Liver (tissue), 9 donors: Measurements from ENCODE around the gene PREX1. TPM values are rescaled to one million over a fixed set of nuclear protein-coding genes. Genes with fewer than 3 reads are reported as not detected.

ENCODE experiments used
- DNase-seq: peaks from one replicate; pipeline ENCODE4 v3.0.0-alpha.2; 2017; ENCODE audit warnings: low spot score
- H3K27ac ChIP-seq, 2 donors: one replicate each; pipeline ENCODE4 v1.7.0; 2013; ENCODE audit warnings: inconsistent platforms in 2 of 2, low read length in 2 of 2, control low read depth in 1 of 2, low read depth in 1 of 2, mild to moderate bottlenecking in 1 of 2
- H3K27me3 ChIP-seq, 4 donors: one replicate each; pipeline versions ENCODE4 v1.6.1 to v1.7.0; 2013; ENCODE audit warnings: low read length in 3 of 4, inconsistent platforms in 1 of 4, mild to moderate bottlenecking in 1 of 4, moderate library complexity in 1 of 4; ENCODE audit not compliant: control insufficient read depth in 4 of 4, insufficient read depth in 4 of 4
- H3K36me3 ChIP-seq, 4 donors: one replicate each; pipeline versions ENCODE4 v1.6.1 to v1.7.0; 2013; ENCODE audit warnings: low read length in 3 of 4, mild to moderate bottlenecking in 3 of 4, low read depth in 1 of 4, moderate library complexity in 1 of 4; ENCODE audit not compliant: control insufficient read depth in 4 of 4, insufficient read depth in 3 of 4
- H3K4me1 ChIP-seq, 4 donors: one replicate each; pipeline versions ENCODE4 v1.6.1 to v1.7.0; 2013; ENCODE audit warnings: low read length in 3 of 4, mild to moderate bottlenecking in 3 of 4, moderate library complexity in 1 of 4; ENCODE audit not compliant: control insufficient read depth in 4 of 4, insufficient read depth in 4 of 4
- H3K4me3 ChIP-seq, 3 donors: one replicate each; pipeline versions ENCODE4 v1.6.1 to v1.7.0; 2013; ENCODE audit warnings: low read length in 3 of 3, control low read depth in 1 of 3, low read depth in 1 of 3, mild to moderate bottlenecking in 1 of 3
- H3K9ac ChIP-seq, 2 donors: one replicate each; pipeline ENCODE4 v1.7.0; 2013; ENCODE audit warnings: low read length in 2 of 2, mild to moderate bottlenecking in 2 of 2, moderate library complexity in 2 of 2, control low read depth in 1 of 2, low read depth in 1 of 2
- H3K9me3 ChIP-seq, 4 donors: one replicate each; pipeline versions ENCODE4 v1.6.1 to v1.7.0; 2013; ENCODE audit warnings: low read length in 3 of 4; ENCODE audit not compliant: control insufficient read depth in 4 of 4
- EGR1 ChIP-seq, 2 donors: IDR thresholded peaks; 2 replicates each; pipeline ENCODE4 v1.6.1; 2016 to 2018; ENCODE audit warnings: antibody characterized with exemption in 2 of 2, low read depth in 2 of 2
- FOXA1 ChIP-seq: IDR thresholded peaks from 2 replicates; pipeline ENCODE4 v1.6.1; 2016; ENCODE audit warnings: antibody characterized with exemption
- FOXA2 ChIP-seq: IDR thresholded peaks from 2 replicates; pipeline ENCODE4 v1.6.1; 2016; ENCODE audit warnings: antibody characterized with exemption
- GABPA ChIP-seq, 2 donors: IDR thresholded peaks in 1 of 2; conservative IDR thresholded peaks in 1 of 2; 2 replicates each; pipeline ENCODE4 v1.6.1; 2016; ENCODE audit warnings: antibody characterized with exemption in 2 of 2, mild to moderate bottlenecking in 1 of 2, moderate library complexity in 1 of 2
- HNF4A ChIP-seq, 2 donors: conservative IDR thresholded peaks; 2 replicates each; pipeline ENCODE4 v1.6.1; 2016; ENCODE audit warnings: antibody characterized with exemption in 2 of 2, mild to moderate bottlenecking in 2 of 2
- HNF4G ChIP-seq: IDR thresholded peaks from 2 replicates; pipeline ENCODE4 v1.6.1; 2016; ENCODE audit warnings: antibody characterized with exemption
- JUND ChIP-seq, 2 donors: IDR thresholded peaks; 2 replicates each; pipeline ENCODE4 v1.6.1; 2016; ENCODE audit warnings: antibody characterized with exemption in 2 of 2
- NR2F2 ChIP-seq: IDR thresholded peaks from 2 replicates; pipeline ENCODE4 v1.6.1; 2016; ENCODE audit warnings: antibody characterized with exemption
- RAD21 ChIP-seq, 2 donors: IDR thresholded peaks; 2 replicates each; pipeline ENCODE4 v1.6.1; 2016; ENCODE audit warnings: antibody characterized with exemption in 2 of 2, mild to moderate bottlenecking in 2 of 2
- RXRA ChIP-seq, 2 donors: IDR thresholded peaks; 2 replicates each; pipeline ENCODE4 v1.6.1; 2017 to 2018; ENCODE audit warnings: antibody characterized with exemption in 2 of 2, mild to moderate bottlenecking in 1 of 2
- SP1 ChIP-seq: IDR thresholded peaks from 2 replicates; pipeline ENCODE4 v1.6.1; 2018; ENCODE audit warnings: antibody characterized with exemption, mild to moderate bottlenecking
- TAF1 ChIP-seq: conservative IDR thresholded peaks from 2 replicates; pipeline ENCODE4 v1.6.1; 2016; ENCODE audit warnings: antibody characterized with exemption, mild to moderate bottlenecking
- YY1 ChIP-seq: IDR thresholded peaks from 2 replicates; pipeline ENCODE4 v1.6.1; 2016; ENCODE audit warnings: antibody characterized with exemption, mild to moderate bottlenecking
- WGBS: extraction: QIAGEN DNeasy Blood & Tissue Kit; methylation state at CpG from one replicate; pipeline ENCODE4 v1.1.7; 2013; 5-methylcytosine and 5-hydroxymethylcytosine counted together
- polyA plus RNA-seq, 2 donors: library from polyadenylated mRNA; stranded (reverse) in 1 of 2; unstranded in 1 of 2; fragments of 200-250 nt in 1 of 2; fragments of >200 nt in 1 of 2; fragmentation: Nextera tagmentation in 1 of 2; extraction: Ambion mirVana in 1 of 2; gene quantifications; one replicate each; pipeline versions ENCODE4 v1.2.1 to v1.2.3, GENCODE V29; 2013 to 2015
- total RNA-seq, 2 donors: library from RNA; depleted of rRNA; stranded (reverse); fragments of >200 nt; gene quantifications; one replicate each; pipeline ENCODE4 v1.2.3, GENCODE V29; 2014
- TF ChIP-seq, protein P1 (sequence below): IDR thresholded peaks from 2 replicates; pipeline ENCODE4 v1.6.1; 2016; ENCODE audit warnings: antibody characterized with exemption
- TF ChIP-seq, protein P2 (sequence below): fragments of 150-350 bp; IDR thresholded peaks from 2 replicates; pipeline ENCODE4 v1.5.1; 2017; ENCODE audit warnings: improper control_type of control experiment, low read depth, low read length; ENCODE audit not compliant: missing input control
- TF ChIP-seq, protein P3 (sequence below): IDR thresholded peaks from 2 replicates; pipeline ENCODE4 v1.6.1; 2016; ENCODE audit warnings: antibody characterized with exemption
- TF ChIP-seq, protein P4 (sequence below): IDR thresholded peaks from 2 replicates; pipeline ENCODE4 v1.6.1; 2016; ENCODE audit warnings: antibody characterized with exemption
- donor health status: healthy.
- donor health status: healthy.
- donor health status: healthy.
- donor health status: healthy.
- donor health status: healthy.

PREX1 gene
- total and polyA plus RNA-seq, 4 donors: 2.2 to 18.0 (median 10.8) TPM

DNA sequence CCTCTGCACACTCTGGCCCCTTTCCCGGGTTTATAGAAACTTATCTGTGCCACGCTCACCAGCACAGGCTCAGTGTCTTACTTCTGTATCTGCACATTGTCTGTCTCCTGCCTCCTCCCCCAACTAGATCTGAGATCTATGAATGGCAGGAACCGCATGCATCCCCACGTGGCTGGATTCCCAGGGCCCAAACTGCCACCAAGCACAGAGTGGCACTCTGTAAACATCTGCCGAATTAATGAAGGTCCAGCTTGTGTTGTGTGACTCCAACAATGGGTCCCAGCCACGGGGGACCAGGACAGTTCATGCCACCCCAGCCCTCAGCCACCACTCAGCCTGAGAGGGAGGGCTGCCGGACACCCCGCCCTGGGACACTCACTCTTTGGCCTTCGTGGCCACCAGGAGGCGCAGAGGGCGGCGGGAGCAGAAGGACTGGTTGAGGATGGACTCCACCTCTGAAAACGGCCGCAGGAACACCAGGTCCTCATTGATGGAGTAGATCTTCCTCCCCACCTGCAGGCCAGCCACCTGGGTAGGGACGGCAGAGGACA, 171.1 kb downstream of the PREX1 start:
- TF ChIP-seq YY1: no peak
- peak in 1 of 2 donors; percentile 20 for TF ChIP-seq RAD21 (IDR thresholded peaks at IDR 0.05)
- H3K27ac ChIP-seq: no peak overlapping the region
- peaks cover 0 to 15% (median 10%) of the 10 kb centered on the region in 4 donors for H3K4me1 ChIP-seq
- no peak for DNase-seq
- no peaks in the 10 kb centered on the region for H3K27me3 ChIP-seq
- H3K9me3 ChIP-seq: no peaks in the 10 kb centered on the region
- WGBS: 78% methylated on average over 15 of the region's 15 CpGs
- no peak overlapping the region for H3K9ac ChIP-seq
- H3K36me3 ChIP-seq: peaks cover 0 to 4% (median 0%) of the 10 kb centered on the region in 4 donors
- no peak overlapping the region for H3K4me3 ChIP-seq

DNA sequence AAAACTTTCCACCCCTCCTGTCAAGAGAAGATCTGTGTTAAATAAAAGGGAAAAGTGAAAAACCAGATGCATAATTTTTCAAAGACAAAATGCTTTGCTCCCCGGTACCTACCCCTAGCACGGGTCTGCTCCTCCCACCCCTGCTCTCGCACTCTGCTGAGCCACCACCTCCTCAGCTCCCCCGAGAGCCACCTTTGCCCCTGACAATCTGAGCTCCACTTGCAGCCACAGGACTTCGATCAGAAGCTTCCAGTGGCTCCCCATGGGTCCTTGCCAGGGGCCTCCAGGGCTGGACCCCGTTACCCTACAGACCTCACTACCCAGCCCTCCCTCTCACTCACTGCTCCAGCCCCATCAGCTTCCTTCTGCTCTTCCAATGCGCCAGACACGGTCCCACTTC, 171.7 kb downstream of the PREX1 start:
- TF ChIP-seq RXRA (IDR thresholded peaks at IDR 0.05): no peak
- TF ChIP-seq, protein P1, sequence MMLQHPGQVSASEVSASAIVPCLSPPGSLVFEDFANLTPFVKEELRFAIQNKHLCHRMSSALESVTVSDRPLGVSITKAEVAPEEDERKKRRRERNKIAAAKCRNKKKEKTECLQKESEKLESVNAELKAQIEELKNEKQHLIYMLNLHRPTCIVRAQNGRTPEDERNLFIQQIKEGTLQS: no peak
- TF ChIP-seq TAF1: no peak
- no peak for TF ChIP-seq JUND (IDR thresholded peaks at IDR 0.05)
- TF ChIP-seq, protein P2, sequence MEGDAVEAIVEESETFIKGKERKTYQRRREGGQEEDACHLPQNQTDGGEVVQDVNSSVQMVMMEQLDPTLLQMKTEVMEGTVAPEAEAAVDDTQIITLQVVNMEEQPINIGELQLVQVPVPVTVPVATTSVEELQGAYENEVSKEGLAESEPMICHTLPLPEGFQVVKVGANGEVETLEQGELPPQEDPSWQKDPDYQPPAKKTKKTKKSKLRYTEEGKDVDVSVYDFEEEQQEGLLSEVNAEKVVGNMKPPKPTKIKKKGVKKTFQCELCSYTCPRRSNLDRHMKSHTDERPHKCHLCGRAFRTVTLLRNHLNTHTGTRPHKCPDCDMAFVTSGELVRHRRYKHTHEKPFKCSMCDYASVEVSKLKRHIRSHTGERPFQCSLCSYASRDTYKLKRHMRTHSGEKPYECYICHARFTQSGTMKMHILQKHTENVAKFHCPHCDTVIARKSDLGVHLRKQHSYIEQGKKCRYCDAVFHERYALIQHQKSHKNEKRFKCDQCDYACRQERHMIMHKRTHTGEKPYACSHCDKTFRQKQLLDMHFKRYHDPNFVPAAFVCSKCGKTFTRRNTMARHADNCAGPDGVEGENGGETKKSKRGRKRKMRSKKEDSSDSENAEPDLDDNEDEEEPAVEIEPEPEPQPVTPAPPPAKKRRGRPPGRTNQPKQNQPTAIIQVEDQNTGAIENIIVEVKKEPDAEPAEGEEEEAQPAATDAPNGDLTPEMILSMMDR: no peak
- no peak for TF ChIP-seq SP1
- TF ChIP-seq RAD21 (IDR thresholded peaks at IDR 0.05): no peak
- TF ChIP-seq YY1: no peak
- TF ChIP-seq, protein P3, sequence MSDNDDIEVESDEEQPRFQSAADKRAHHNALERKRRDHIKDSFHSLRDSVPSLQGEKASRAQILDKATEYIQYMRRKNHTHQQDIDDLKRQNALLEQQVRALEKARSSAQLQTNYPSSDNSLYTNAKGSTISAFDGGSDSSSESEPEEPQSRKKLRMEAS: no peak
- TF ChIP-seq HNF4A (conservative IDR thresholded peaks at IDR 0.05): no peak
- no peak for TF ChIP-seq FOXA1
- no peak for TF ChIP-seq EGR1 (IDR thresholded peaks at IDR 0.05; ENCODE audit: low read depth in 2 of 2)
- TF ChIP-seq, protein P4, sequence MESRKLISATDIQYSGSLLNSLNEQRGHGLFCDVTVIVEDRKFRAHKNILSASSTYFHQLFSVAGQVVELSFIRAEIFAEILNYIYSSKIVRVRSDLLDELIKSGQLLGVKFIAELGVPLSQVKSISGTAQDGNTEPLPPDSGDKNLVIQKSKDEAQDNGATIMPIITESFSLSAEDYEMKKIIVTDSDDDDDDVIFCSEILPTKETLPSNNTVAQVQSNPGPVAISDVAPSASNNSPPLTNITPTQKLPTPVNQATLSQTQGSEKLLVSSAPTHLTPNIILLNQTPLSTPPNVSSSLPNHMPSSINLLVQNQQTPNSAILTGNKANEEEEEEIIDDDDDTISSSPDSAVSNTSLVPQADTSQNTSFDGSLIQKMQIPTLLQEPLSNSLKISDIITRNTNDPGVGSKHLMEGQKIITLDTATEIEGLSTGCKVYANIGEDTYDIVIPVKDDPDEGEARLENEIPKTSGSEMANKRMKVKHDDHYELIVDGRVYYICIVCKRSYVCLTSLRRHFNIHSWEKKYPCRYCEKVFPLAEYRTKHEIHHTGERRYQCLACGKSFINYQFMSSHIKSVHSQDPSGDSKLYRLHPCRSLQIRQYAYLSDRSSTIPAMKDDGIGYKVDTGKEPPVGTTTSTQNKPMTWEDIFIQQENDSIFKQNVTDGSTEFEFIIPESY: no peak
- no peak for TF ChIP-seq HNF4G
- no peak for TF ChIP-seq NR2F2
- TF ChIP-seq GABPA (IDR thresholded peaks at IDR 0.05 in 1 of 2, conservative IDR thresholded peaks at IDR 0.05 in 1 of 2): no peak
- no peak for TF ChIP-seq FOXA2
- H3K27me3 ChIP-seq: no peaks in the 10 kb centered on the region
- H3K4me1 ChIP-seq: peaks cover 0 to 15% (median 10%) of the 10 kb centered on the region in 4 donors
- 75% methylated on average over 8 of the region's 8 CpGs for WGBS
- no peak for DNase-seq
- no peak overlapping the region for H3K4me3 ChIP-seq
- no peak overlapping the region for H3K27ac ChIP-seq
- H3K9ac ChIP-seq: no peak overlapping the region
- no peaks in the 10 kb centered on the region for H3K9me3 ChIP-seq
- H3K36me3 ChIP-seq: peaks cover 0 to 4% (median 0%) of the 10 kb centered on the region in 4 donors
